LNCaP clone FGC (cell line): Measurements from ENCODE around the gene ASS1.
A peak's percentile ranks its signal among the peaks of the same experiment; 100 is the strongest.

Experiments
- DNase-seq: peaks from one replicate; pipeline ENCODE4 v3.0.0-alpha.2; 2011; ENCODE audit warnings: low read depth
- H3K4me3 ChIP-seq: 2 replicates; pipeline ENCODE4 v1.5.1; 2011; ENCODE audit warnings: mild to moderate bottlenecking, low read depth, low read length, control low read depth
- CTCF ChIP-seq: IDR thresholded peaks from 2 replicates; pipeline ENCODE4 v1.5.1; 2012; ENCODE audit warnings: mild to moderate bottlenecking; ENCODE audit not compliant: control insufficient read depth, insufficient read depth; ENCODE audit errors: extremely low read depth

ASS1 gene

GRCh38 chr9:130498298-130498917 lies 53.6 kb downstream of the ASS1 start:
- H3K4me3 ChIP-seq, result no peak overlapping the region
- no peak for TF ChIP-seq CTCF
- DNase-seq, result no peak

- no peak for DNase-seq
- H3K4me3 ChIP-seq, result no peak overlapping the region
Observed at GRCh38 chr9:130498918-130499698, 54.3 kb downstream of the ASS1 start.

GRCh38 chr9:130499804-130500263 lies 55.1 kb downstream of the ASS1 start:
- TF ChIP-seq CTCF, result no peak
- peak; percentile 59 for DNase-seq
- H3K4me3 ChIP-seq, result no peak overlapping the region

More at GRCh38 chr9:130498918-130499698, 54.3 kb downstream of the ASS1 start:
- TF ChIP-seq CTCF, result no peak

GRCh38 chr9:130500340-130501180 lies 55.8 kb downstream of the ASS1 start:
- H3K4me3 ChIP-seq, result no peak overlapping the region
- TF ChIP-seq CTCF, result no peak
- DNase-seq, result peak; percentile 52

GRCh38 chr9:130501639-130502038 lies 56.9 kb downstream of the ASS1 start:
- no peak overlapping the region for H3K4me3 ChIP-seq
- no peak for DNase-seq
- TF ChIP-seq CTCF, result no peak

GRCh38 chr9:130508218-130508617 lies 63.5 kb downstream of the ASS1 start:
- no peak overlapping the region for H3K4me3 ChIP-seq
- DNase-seq, result no peak
- no peak for TF ChIP-seq CTCF
